Fibroblast of villous mesenchyme (primary cell): Measurements from ENCODE around the gene DNAJC5. TPM values are rescaled to one million over a fixed set of nuclear protein-coding genes. Genes with fewer than 3 reads are reported as not detected.

Experiments used
- DNase-seq: peaks from one replicate; pipeline ENCODE4 v3.0.0-alpha.2; 2010; ENCODE audit warnings: low read depth
- H3K4me3 ChIP-seq: 2 replicates; pipeline ENCODE4 v1.5.1; 2011; ENCODE audit warnings: low read depth, mild to moderate bottlenecking, low read length
- CTCF ChIP-seq: IDR thresholded peaks from 2 replicates; pipeline ENCODE4 v1.5.1; 2012; ENCODE audit warnings: low read depth, mild to moderate bottlenecking, low read length; ENCODE audit not compliant: insufficient read depth
- total RNA-seq: library from RNA; depleted of rRNA; stranded (reverse); fragments of >200 nt; gene quantifications from 2 replicates; pipeline ENCODE4 v1.2.3, GENCODE V29; 2012

The DNAJC5 gene
- total RNA-seq, 1 donor, result 61.7 TPM

- peak overlapping the region; percentile 83 for H3K4me3 ChIP-seq
- peak; percentile 37 for DNase-seq
- peak; percentile 35 for TF ChIP-seq CTCF
Observed at GRCh38 chr20:63955281-63955826, 60.4 kb downstream of the DNAJC5 start.

- H3K4me3 ChIP-seq, result peak within 1 kb of the TSS; percentile 83
- DNase-seq, result peak; percentile 93
- TF ChIP-seq CTCF, result no peak
Observed at GRCh38 chr20:63955827-63956663, 61.1 kb downstream of the DNAJC5 start, which contains the start of gene UCKL1. Gene UCKL1, minus strand, starts transcription at chr20:63956416. Its CDS starts 44 bp downstream, at chr20:63956372.

- no peak for DNase-seq
- no peak for TF ChIP-seq CTCF
- H3K4me3 ChIP-seq, result peak overlapping the region; percentile 58
Observed at GRCh38 chr20:63956664-63957003, 61.7 kb downstream of the DNAJC5 start.

- DNase-seq, result peak; percentile 52
- peak overlapping the region; percentile 58 for H3K4me3 ChIP-seq
- peak; percentile 17 for TF ChIP-seq CTCF
Observed at GRCh38 chr20:63957004-63957689, 62.2 kb downstream of the DNAJC5 start.

DNA sequence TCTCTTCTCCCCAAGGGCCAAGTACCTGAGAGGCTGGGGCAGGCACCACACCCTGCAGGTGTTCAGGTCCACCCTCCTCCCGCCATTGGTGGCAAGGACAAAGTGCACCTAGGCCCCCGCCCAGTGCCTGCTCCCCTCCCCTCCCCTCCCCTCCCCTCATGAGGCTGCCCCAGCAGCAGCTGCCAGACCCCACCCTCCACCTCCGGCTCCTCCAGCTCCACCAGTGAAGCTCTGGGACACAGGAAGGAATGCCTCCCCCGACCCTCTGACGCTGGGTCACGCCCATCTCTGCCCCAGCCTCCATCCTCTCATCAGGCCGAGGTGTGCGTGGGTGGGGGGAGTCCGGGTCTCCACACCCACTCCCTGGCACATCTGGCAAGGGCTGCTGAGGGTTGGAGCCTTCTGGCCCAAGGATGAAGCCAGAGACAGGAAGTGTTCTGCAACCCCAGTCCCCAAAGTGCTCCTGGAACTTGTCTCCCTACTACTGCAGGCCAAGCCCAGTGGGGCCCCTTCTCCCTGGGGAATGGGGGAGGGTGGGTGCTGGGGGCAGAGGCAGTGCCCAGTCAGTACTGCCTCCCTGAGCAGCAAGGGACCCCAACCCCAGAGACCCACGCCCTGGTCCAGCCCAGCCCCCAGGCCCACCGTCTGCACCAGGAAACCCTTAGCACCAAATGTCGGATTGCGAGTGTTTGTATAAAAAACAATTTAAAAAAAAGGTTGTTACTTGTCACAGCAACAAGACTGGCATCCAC lies 62.9 kb downstream of the DNAJC5 start:
- DNase-seq, result peak; percentile 15
- no peak for TF ChIP-seq CTCF
- H3K4me3 ChIP-seq, result no peak overlapping the region

GRCh38 chr20:63958471-63958870 lies 63.5 kb downstream of the DNAJC5 start:
- no peak for DNase-seq
- H3K4me3 ChIP-seq, result no peak overlapping the region
- no peak for TF ChIP-seq CTCF
